ENCODE measurements around the gene PDE4D. TPM values are rescaled to one million over a fixed set of nuclear protein-coding genes. Genes with fewer than 3 reads are reported as not detected.

The PDE4D gene
- total and polyA plus RNA-seq, 2 donors (not counting 3 experiments of a cell fraction or from before 2014, with no cell fraction given) = 34.5 to 51.2 TPM

GRCh38 chr5:59065554-59065953 lies 828.0 kb downstream of the PDE4D start:
- no peak for FAIRE-seq
- CTCF ChIA-PET = interaction anchor here (1.1 kb wide), 1 partner anchor 57 kb away, joined by 3 read pairs; no protein-coding TSS in a partner anchor
- no TSS peak for BruUV-seq (replicated peaks)

GRCh38 chr5:59064293-59064692 lies 829.2 kb downstream of the PDE4D start:
- Histone ChIP-seq H2AFZ (ENCODE audit: low read depth, low read length) (no peak overlapping the region), H4K20me1 (replicated peaks; ENCODE audit: control insufficient read depth, extremely low read depth, insufficient read depth, low read length) (peaks cover under 1% of the 10 kb centered on the region), H3K27me3 (ENCODE audit: control insufficient read depth in 2 of 2, insufficient read depth in 2 of 2, low read length in 2 of 2) (no peaks in the 10 kb centered on the region), H3K9me1 (replicated peaks; ENCODE audit: control insufficient read depth, extremely low read depth, insufficient read depth, low read length) (no peaks in the 10 kb centered on the region), H3K9ac (replicated peaks; ENCODE audit: extremely low read depth, insufficient read depth, low read length) (no peak overlapping the region), H3K79me2 (ENCODE audit: control insufficient read depth, insufficient read depth, low read length) (no peaks in the 10 kb centered on the region), H3K36me3 (ENCODE audit: control insufficient read depth in 2 of 2, extremely low read depth in 1 of 2, insufficient read depth in 2 of 2, low read length in 2 of 2) (no peaks in the 10 kb centered on the region), H3K9me3 (replicated peaks; ENCODE audit: control insufficient read depth, insufficient read depth, low read length) (no peaks in the 10 kb centered on the region), H3K4me2 (ENCODE audit: insufficient read depth, low read length) (no peak overlapping the region), H3K4me1 (ENCODE audit: control insufficient read depth, extremely low read depth, insufficient read depth, low read length) (no peaks in the 10 kb centered on the region), H3K4me3 (replicated peaks in 1 of 3; ENCODE audit: insufficient read depth in 1 of 3, low read depth in 1 of 3, low read length in 3 of 3) (no peak overlapping the region), H3K27ac (ENCODE audit: insufficient read depth, low read depth, low read length) (no peak overlapping the region)
- dilution Hi-C loops (cut with MboI; ENCODE audit: extremely low pct_ligation_motif_present, low sequenced_read_pairs) = no loop called here
- BruUV-seq (replicated peaks) = no TSS peak
- POLR2A ChIA-PET = no interaction called here
- CTCF ChIA-PET = no interaction called here
- TF ChIP-seq GATA2 (IDR thresholded peaks at IDR 0.05; ENCODE audit: insufficient read depth, insufficient read length, low read depth, low read length) (no peak), EZH2 (IDR thresholded peaks at IDR 0.05; ENCODE audit: borderline replicate concordance, low read depth, low read length, severe bottlenecking) (no peak), POLR2A (IDR thresholded peaks at IDR 0.05; ENCODE audit: low read depth, low read length) (no peak), POLR2AphosphoS5 (IDR thresholded peaks at IDR 0.05; ENCODE audit: insufficient read depth, low read depth, low read length) (no peak), CTCF (IDR thresholded peaks at IDR 0.05; ENCODE audit: extremely low read depth in 1 of 2, insufficient read depth in 1 of 2, low read depth in 1 of 2, low read length in 2 of 2) (no peak), MYC (IDR thresholded peaks at IDR 0.05; ENCODE audit: low read depth, low read length) (no peak), JUN (IDR thresholded peaks at IDR 0.05; ENCODE audit: borderline replicate concordance, insufficient read depth, insufficient read length, low read depth) (no peak), MAX (IDR thresholded peaks at IDR 0.05; ENCODE audit: insufficient read depth, insufficient read length) (no peak), FOS (IDR thresholded peaks at IDR 0.05; ENCODE audit: borderline replicate concordance, insufficient read depth, low read length) (no peak)
- intact Hi-C loops (cut with micrococcal nuclease) = no loop called here
- no peak for FAIRE-seq
- no peak for DNase-seq (ENCODE audit: low read depth, low spot score)

More at GRCh38 chr5:59065554-59065953, 828.0 kb downstream of the PDE4D start:
- Histone ChIP-seq H3K4me2 (ENCODE audit: insufficient read depth, low read length) (no peak overlapping the region), H2AFZ (ENCODE audit: low read depth, low read length) (no peak overlapping the region), H3K27me3 (ENCODE audit: control insufficient read depth in 2 of 2, insufficient read depth in 2 of 2, low read length in 2 of 2) (no peaks in the 10 kb centered on the region), H3K9me1 (replicated peaks; ENCODE audit: control insufficient read depth, extremely low read depth, insufficient read depth, low read length) (no peaks in the 10 kb centered on the region), H3K79me2 (ENCODE audit: control insufficient read depth, insufficient read depth, low read length) (no peaks in the 10 kb centered on the region), H4K20me1 (replicated peaks; ENCODE audit: control insufficient read depth, extremely low read depth, insufficient read depth, low read length) (no peaks in the 10 kb centered on the region), H3K36me3 (ENCODE audit: control insufficient read depth in 2 of 2, extremely low read depth in 1 of 2, insufficient read depth in 2 of 2, low read length in 2 of 2) (no peaks in the 10 kb centered on the region), H3K9ac (replicated peaks; ENCODE audit: extremely low read depth, insufficient read depth, low read length) (no peak overlapping the region), H3K4me3 (replicated peaks in 1 of 3; ENCODE audit: insufficient read depth in 1 of 3, low read depth in 1 of 3, low read length in 3 of 3) (no peak overlapping the region), H3K9me3 (replicated peaks; ENCODE audit: control insufficient read depth, insufficient read depth, low read length) (no peaks in the 10 kb centered on the region), H3K4me1 (ENCODE audit: control insufficient read depth, extremely low read depth, insufficient read depth, low read length) (no peaks in the 10 kb centered on the region), H3K27ac (ENCODE audit: insufficient read depth, low read depth, low read length) (no peak overlapping the region)
- TF ChIP-seq FOS (IDR thresholded peaks at IDR 0.05; ENCODE audit: borderline replicate concordance, insufficient read depth, low read length) = no peak
- no peak for TF ChIP-seq GATA2 (IDR thresholded peaks at IDR 0.05; ENCODE audit: insufficient read depth, insufficient read length, low read depth, low read length)
- dilution Hi-C loops (cut with MboI; ENCODE audit: extremely low pct_ligation_motif_present, low sequenced_read_pairs) = no loop called here
- intact Hi-C loops (cut with micrococcal nuclease) = no loop called here
- no peak for DNase-seq (ENCODE audit: low read depth, low spot score)
- POLR2A ChIA-PET = no interaction called here

Measured in endothelial cell of umbilical vein (primary cell).